ENCODE measurements around the gene SERPINB4. TPM values are rescaled to one million over a fixed set of nuclear protein-coding genes. Genes with fewer than 3 reads are reported as not detected.
"Not testable (repeated sequence)": the region's sequence is repeated elsewhere in the genome, so short reads cannot be mapped to it uniquely, and the experiment has no call there.

SERPINB4 gene
- total RNA-seq, 2 experiments from 2014 or later, result not detected

DNA sequence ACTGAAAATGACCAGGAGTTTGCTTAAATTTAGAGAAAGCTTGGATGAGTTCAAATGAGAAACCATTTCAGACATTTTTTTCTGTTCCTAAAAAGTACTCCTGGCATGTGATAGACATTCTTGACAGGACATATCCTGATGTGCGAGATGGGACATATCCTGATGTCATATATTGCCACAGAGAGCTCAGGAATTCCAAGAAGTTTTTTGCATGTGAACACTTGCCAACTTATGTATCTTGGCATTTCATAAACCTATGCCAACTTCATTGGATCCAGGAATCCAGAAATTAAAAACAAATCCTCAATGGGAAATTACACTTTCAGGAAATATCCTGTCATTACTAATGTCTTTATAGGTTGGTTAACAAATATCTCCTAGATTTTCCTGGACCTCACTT, 20.5 kb upstream of the SERPINB4 start:
- no peak overlapping the region for H3K4me3 ChIP-seq (ENCODE audit: low read length)
- no peak for DNase-seq
- H3K36me3 Mint-ChIP-seq (ENCODE audit: low read depth), result no peaks in the 10 kb centered on the region
- peaks cover 3% of the 10 kb centered on the region for H3K27me3 Mint-ChIP-seq
- intact Hi-C loops (cut with DNase I, micrococcal nuclease), result no loop called here
- H3K9me3 Mint-ChIP-seq, result peaks cover 10% of the 10 kb centered on the region
- H3K9me3 ChIP-seq (ENCODE audit: control insufficient read depth in 1 of 2, insufficient read depth in 1 of 2, low read length in 2 of 2), result no peaks in the 10 kb centered on the region
- no peaks in the 10 kb centered on the region for H3K4me1 Mint-ChIP-seq (ENCODE audit: low read depth)
- TF ChIP-seq CTCF (IDR thresholded peaks at IDR 0.05), result no peak
- no peak for ATAC-seq (ENCODE audit: poor library complexity)
- no peaks in the 10 kb centered on the region for H3K27me3 ChIP-seq (ENCODE audit: control insufficient read depth in 1 of 2, insufficient read depth in 2 of 2, low read length in 2 of 2)
- no peaks in the 10 kb centered on the region for H3K4me1 ChIP-seq (ENCODE audit: insufficient read depth, low read length)
- POLR2A ChIA-PET, result no interaction called here
- H3K36me3 ChIP-seq (ENCODE audit: insufficient read depth, low read length), result no peaks in the 10 kb centered on the region
- CTCF ChIA-PET, result no interaction called here
- no peak overlapping the region for H3K27ac Mint-ChIP-seq
- no peak overlapping the region for H3K4me3 Mint-ChIP-seq
- H3K27ac ChIP-seq (ENCODE audit: low read depth in 1 of 2, low read length in 2 of 2), result no peak overlapping the region

GRCh38 chr18:63661750-63662149, 17.7 kb upstream of the SERPINB4 start, which contains the start of gene SERPINB3:
TSS of gene SERPINB3 (minus strand) at chr18:63661893. CDS start at chr18:63661216, 677 bp downstream.
- H3K4me1 ChIP-seq (ENCODE audit: insufficient read depth, low read length); H3K4me3 Mint-ChIP-seq; H3K4me1 Mint-ChIP-seq (ENCODE audit: low read depth); H3K36me3 ChIP-seq (ENCODE audit: insufficient read depth, low read length); ATAC-seq (ENCODE audit: poor library complexity); DNase-seq; intact Hi-C loops (cut with DNase I, micrococcal nuclease); CTCF ChIA-PET; POLR2A ChIA-PET; H3K27me3 Mint-ChIP-seq; H3K27ac ChIP-seq (ENCODE audit: low read depth in 1 of 2, low read length in 2 of 2); H3K9me3 Mint-ChIP-seq; H3K27ac Mint-ChIP-seq; H3K36me3 Mint-ChIP-seq (ENCODE audit: low read depth); H3K27me3 ChIP-seq (ENCODE audit: control insufficient read depth in 1 of 2, insufficient read depth in 2 of 2, low read length in 2 of 2); H3K9me3 ChIP-seq (ENCODE audit: control insufficient read depth in 1 of 2, insufficient read depth in 1 of 2, low read length in 2 of 2); H3K4me3 ChIP-seq (ENCODE audit: low read length): not testable (repeated sequence)

GRCh38 chr18:63658920-63659319, 14.9 kb upstream of the SERPINB4 start:
- H3K4me1 Mint-ChIP-seq (ENCODE audit: low read depth); H3K27me3 ChIP-seq (ENCODE audit: control insufficient read depth in 1 of 2, insufficient read depth in 2 of 2, low read length in 2 of 2); H3K27ac Mint-ChIP-seq; H3K4me3 Mint-ChIP-seq; POLR2A ChIA-PET; intact Hi-C loops (cut with DNase I, micrococcal nuclease); DNase-seq; H3K36me3 Mint-ChIP-seq (ENCODE audit: low read depth); H3K27ac ChIP-seq (ENCODE audit: low read depth in 1 of 2, low read length in 2 of 2); ATAC-seq (ENCODE audit: poor library complexity); H3K4me3 ChIP-seq (ENCODE audit: low read length); H3K4me1 ChIP-seq (ENCODE audit: insufficient read depth, low read length); H3K9me3 Mint-ChIP-seq; H3K27me3 Mint-ChIP-seq; CTCF ChIA-PET; H3K9me3 ChIP-seq (ENCODE audit: control insufficient read depth in 1 of 2, insufficient read depth in 1 of 2, low read length in 2 of 2); H3K36me3 ChIP-seq (ENCODE audit: insufficient read depth, low read length): not testable (repeated sequence)

- H3K27me3 Mint-ChIP-seq, result peaks cover 21% of the 10 kb centered on the region
- H3K36me3 Mint-ChIP-seq (ENCODE audit: low read depth); POLR2A ChIA-PET; H3K9me3 Mint-ChIP-seq; DNase-seq; H3K4me3 Mint-ChIP-seq; H3K4me3 ChIP-seq (ENCODE audit: low read length); CTCF ChIA-PET; H3K4me1 Mint-ChIP-seq (ENCODE audit: low read depth); H3K27ac ChIP-seq (ENCODE audit: low read depth in 1 of 2, low read length in 2 of 2); H3K4me1 ChIP-seq (ENCODE audit: insufficient read depth, low read length); H3K27me3 ChIP-seq (ENCODE audit: control insufficient read depth in 1 of 2, insufficient read depth in 2 of 2, low read length in 2 of 2); intact Hi-C loops (cut with DNase I, micrococcal nuclease); ATAC-seq (ENCODE audit: poor library complexity); H3K27ac Mint-ChIP-seq; H3K36me3 ChIP-seq (ENCODE audit: insufficient read depth, low read length); H3K9me3 ChIP-seq (ENCODE audit: control insufficient read depth in 1 of 2, insufficient read depth in 1 of 2, low read length in 2 of 2): not testable (repeated sequence)
Observed at GRCh38 chr18:63650271-63650670, 6.2 kb upstream of the SERPINB4 start.

DNA sequence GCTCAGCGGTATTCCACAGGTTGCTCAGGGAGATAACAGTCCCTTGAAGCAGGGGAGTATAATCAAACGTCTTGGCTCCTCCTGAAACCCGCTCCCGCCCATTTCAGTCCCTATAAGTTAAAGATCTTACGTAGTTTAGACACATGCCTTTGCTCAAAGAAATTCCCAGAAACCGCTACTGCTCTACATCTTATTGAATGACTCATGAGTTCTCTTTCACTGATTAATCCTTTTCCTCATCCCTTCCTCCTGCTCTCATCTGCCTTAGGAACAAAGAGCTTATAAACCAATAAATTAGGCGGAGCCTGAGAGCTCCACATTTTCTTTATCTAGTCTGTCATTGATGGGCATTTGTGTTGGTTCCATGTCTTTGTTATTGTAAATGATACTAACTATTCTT, 4.2 kb upstream of the SERPINB4 start:
- DNase-seq, result no peak
- peaks cover 21% of the 10 kb centered on the region for H3K27me3 Mint-ChIP-seq
- no peak overlapping the region for H3K27ac ChIP-seq (ENCODE audit: low read depth in 1 of 2, low read length in 2 of 2)
- TF ChIP-seq CTCF (IDR thresholded peaks at IDR 0.05), result no peak
- no peak overlapping the region for H3K4me3 ChIP-seq (ENCODE audit: low read length)
- ChIA-PET CTCF (no interaction called here), POLR2A (no interaction called here)
- H3K4me1 ChIP-seq (ENCODE audit: insufficient read depth, low read length), result no peaks in the 10 kb centered on the region
- no peaks in the 10 kb centered on the region for H3K9me3 ChIP-seq (ENCODE audit: control insufficient read depth in 1 of 2, insufficient read depth in 1 of 2, low read length in 2 of 2)
- no peaks in the 10 kb centered on the region for H3K36me3 Mint-ChIP-seq (ENCODE audit: low read depth)
- no peak for ATAC-seq (ENCODE audit: poor library complexity)
- no peak overlapping the region for H3K27ac Mint-ChIP-seq
- H3K36me3 ChIP-seq (ENCODE audit: insufficient read depth, low read length), result no peaks in the 10 kb centered on the region
- no peak overlapping the region for H3K4me3 Mint-ChIP-seq
- intact Hi-C loops (cut with DNase I, micrococcal nuclease), result no loop called here
- H3K4me1 Mint-ChIP-seq (ENCODE audit: low read depth), result no peaks in the 10 kb centered on the region
- no peaks in the 10 kb centered on the region for H3K27me3 ChIP-seq (ENCODE audit: control insufficient read depth in 1 of 2, insufficient read depth in 2 of 2, low read length in 2 of 2)
- H3K9me3 Mint-ChIP-seq, result peaks cover 2% of the 10 kb centered on the region

Measured in CD4-positive, alpha-beta T cell (primary cell).